ENCODE measurements around the gene HOXB6.

Gene HOXB6

GRCh38 chr17:48551214-48551555 lies 53.6 kb downstream of the HOXB6 start:
- DNase-seq: no peak

- DNase-seq: no peak
Observed at GRCh38 chr17:48550502-48551213, 54.1 kb downstream of the HOXB6 start.

GRCh38 chr17:48549914-48550501 lies 54.8 kb downstream of the HOXB6 start:
- DNase-seq: no peak

- DNase-seq: no peak
Observed at GRCh38 chr17:48549281-48549630, 55.5 kb downstream of the HOXB6 start.

GRCh38 chr17:48548523-48549280 lies 56.1 kb downstream of the HOXB6 start:
- no peak for DNase-seq

GRCh38 chr17:48547808-48548522 lies 56.8 kb downstream of the HOXB6 start:
- no peak for DNase-seq

- no peak for DNase-seq
Observed at GRCh38 chr17:48546924-48547807, 57.6 kb downstream of the HOXB6 start.

GRCh38 chr17:48546137-48546923 lies 58.5 kb downstream of the HOXB6 start:
- no peak for DNase-seq
